ENCODE data around the gene NTSR1. TPM values are rescaled to one million over a fixed set of nuclear protein-coding genes. Genes with fewer than 3 reads are reported as not detected.

The NTSR1 gene
- total and polyA plus RNA-seq, 4 donors, result 1.3 to 6.1 (median 3.9) TPM

- no peak for DNase-seq (ENCODE audit: low read depth in 4 of 6, low spot score in 6 of 6)
- no peaks in the 10 kb centered on the region for H3K9me3 ChIP-seq (ENCODE audit: control insufficient read depth, insufficient read depth, low read length)
- H3K36me3 ChIP-seq (ENCODE audit: control insufficient read depth, insufficient read depth, low read length), result peaks cover 2% of the 10 kb centered on the region
- H3K4me1 ChIP-seq (ENCODE audit: control insufficient read depth, insufficient read depth, low read length), result peaks cover 16% of the 10 kb centered on the region
- 87% methylated on average over 9 of the region's 9 CpGs for WGBS (ENCODE audit: insufficient coverage)
- H3K27ac ChIP-seq (ENCODE audit: low read depth, low read length), result no peak overlapping the region
- H3K27me3 ChIP-seq (ENCODE audit: control insufficient read depth, insufficient read depth, low read length), result peaks cover 2% of the 10 kb centered on the region
- no peak overlapping the region for H3K4me3 ChIP-seq (ENCODE audit: low read depth, low read length)
These were observed 37.3 kb downstream of the NTSR1 start for GRCh38 chr20:62745952-62746288.

- WGBS (ENCODE audit: insufficient coverage), result no CpG with 5 or more reads among the region's 2 CpGs
- H3K36me3 ChIP-seq (ENCODE audit: control insufficient read depth, insufficient read depth, low read length), result peaks cover 2% of the 10 kb centered on the region
- peaks cover 5% of the 10 kb centered on the region for H3K4me1 ChIP-seq (ENCODE audit: control insufficient read depth, insufficient read depth, low read length)
- no peaks in the 10 kb centered on the region for H3K9me3 ChIP-seq (ENCODE audit: control insufficient read depth, insufficient read depth, low read length)
- H3K4me3 ChIP-seq (ENCODE audit: low read depth, low read length), result no peak overlapping the region
- DNase-seq (ENCODE audit: low read depth in 4 of 6, low spot score in 6 of 6), result no peak
- H3K27me3 ChIP-seq (ENCODE audit: control insufficient read depth, insufficient read depth, low read length), result no peaks in the 10 kb centered on the region
- no peak overlapping the region for H3K27ac ChIP-seq (ENCODE audit: low read depth, low read length)
These were observed 39.7 kb downstream of the NTSR1 start for GRCh38 chr20:62748311-62748710.

GRCh38 chr20:62749851-62750445, 41.3 kb downstream of the NTSR1 start:
- DNase-seq (ENCODE audit: low read depth in 4 of 6, low spot score in 6 of 6), result no peak
- WGBS (ENCODE audit: insufficient coverage), result 85% methylated on average over 22 of the region's 27 CpGs

GRCh38 chr20:62751551-62752150, 43.0 kb downstream of the NTSR1 start:
- Histone ChIP-seq H3K4me3 (ENCODE audit: low read depth, low read length) (no peak overlapping the region), H3K36me3 (ENCODE audit: control insufficient read depth, insufficient read depth, low read length) (peaks cover 3% of the 10 kb centered on the region), H3K27ac (ENCODE audit: low read depth, low read length) (no peak overlapping the region), H3K27me3 (ENCODE audit: control insufficient read depth, insufficient read depth, low read length) (no peaks in the 10 kb centered on the region), H3K9me3 (ENCODE audit: control insufficient read depth, insufficient read depth, low read length) (no peaks in the 10 kb centered on the region), H3K4me1 (ENCODE audit: control insufficient read depth, insufficient read depth, low read length) (no peaks in the 10 kb centered on the region)
- 82% methylated on average over 12 of the region's 14 CpGs for WGBS (ENCODE audit: insufficient coverage)
- no peak for DNase-seq (ENCODE audit: low read depth in 4 of 6, low spot score in 6 of 6)

More at GRCh38 chr20:62749851-62750445, 41.3 kb downstream of the NTSR1 start:
- no peak overlapping the region for H3K27ac ChIP-seq (ENCODE audit: low read depth, low read length)
- peaks cover 5% of the 10 kb centered on the region for H3K36me3 ChIP-seq (ENCODE audit: control insufficient read depth, insufficient read depth, low read length)
- peaks cover 1% of the 10 kb centered on the region for H3K4me1 ChIP-seq (ENCODE audit: control insufficient read depth, insufficient read depth, low read length)
- no peak overlapping the region for H3K4me3 ChIP-seq (ENCODE audit: low read depth, low read length)
- H3K9me3 ChIP-seq (ENCODE audit: control insufficient read depth, insufficient read depth, low read length), result no peaks in the 10 kb centered on the region
- no peaks in the 10 kb centered on the region for H3K27me3 ChIP-seq (ENCODE audit: control insufficient read depth, insufficient read depth, low read length)

GRCh38 chr20:62752181-62752670, 43.6 kb downstream of the NTSR1 start:
- no peak for DNase-seq (ENCODE audit: low read depth in 4 of 6, low spot score in 6 of 6)
- H3K4me3 ChIP-seq (ENCODE audit: low read depth, low read length), result no peak overlapping the region
- no peak overlapping the region for H3K27ac ChIP-seq (ENCODE audit: low read depth, low read length)
- no peaks in the 10 kb centered on the region for H3K9me3 ChIP-seq (ENCODE audit: control insufficient read depth, insufficient read depth, low read length)
- no peaks in the 10 kb centered on the region for H3K27me3 ChIP-seq (ENCODE audit: control insufficient read depth, insufficient read depth, low read length)
- no peaks in the 10 kb centered on the region for H3K4me1 ChIP-seq (ENCODE audit: control insufficient read depth, insufficient read depth, low read length)
- 53% methylated on average over 2 of the region's 22 CpGs for WGBS (ENCODE audit: insufficient coverage)
- H3K36me3 ChIP-seq (ENCODE audit: control insufficient read depth, insufficient read depth, low read length), result peaks cover 3% of the 10 kb centered on the region

GRCh38 chr20:62752671-62753501, 44.2 kb downstream of the NTSR1 start:
- 88% methylated on average over 27 of the region's 29 CpGs for WGBS (ENCODE audit: insufficient coverage)
- H3K36me3 ChIP-seq (ENCODE audit: control insufficient read depth, insufficient read depth, low read length), result peaks cover 3% of the 10 kb centered on the region
- H3K9me3 ChIP-seq (ENCODE audit: control insufficient read depth, insufficient read depth, low read length), result no peaks in the 10 kb centered on the region
- H3K4me3 ChIP-seq (ENCODE audit: low read depth, low read length), result no peak overlapping the region
- H3K27me3 ChIP-seq (ENCODE audit: control insufficient read depth, insufficient read depth, low read length), result no peaks in the 10 kb centered on the region
- DNase-seq (ENCODE audit: low read depth in 4 of 6, low spot score in 6 of 6), result no peak
- no peak overlapping the region for H3K27ac ChIP-seq (ENCODE audit: low read depth, low read length)
- no peaks in the 10 kb centered on the region for H3K4me1 ChIP-seq (ENCODE audit: control insufficient read depth, insufficient read depth, low read length)

GRCh38 chr20:62753626-62754025, 45.0 kb downstream of the NTSR1 start:
- no peak overlapping the region for H3K4me3 ChIP-seq (ENCODE audit: low read depth, low read length)
- no peak for DNase-seq (ENCODE audit: low read depth in 4 of 6, low spot score in 6 of 6)
- H3K27me3 ChIP-seq (ENCODE audit: control insufficient read depth, insufficient read depth, low read length), result no peaks in the 10 kb centered on the region
- 94% methylated on average over 11 of the region's 11 CpGs for WGBS (ENCODE audit: insufficient coverage)
- peaks cover 3% of the 10 kb centered on the region for H3K36me3 ChIP-seq (ENCODE audit: control insufficient read depth, insufficient read depth, low read length)
- H3K9me3 ChIP-seq (ENCODE audit: control insufficient read depth, insufficient read depth, low read length), result no peaks in the 10 kb centered on the region
- no peaks in the 10 kb centered on the region for H3K4me1 ChIP-seq (ENCODE audit: control insufficient read depth, insufficient read depth, low read length)
- H3K27ac ChIP-seq (ENCODE audit: low read depth, low read length), result no peak overlapping the region

GRCh38 chr20:62754122-62754990, 45.7 kb downstream of the NTSR1 start:
- DNase-seq (ENCODE audit: low read depth in 4 of 6, low spot score in 6 of 6), result no peak
- WGBS (ENCODE audit: insufficient coverage), result 89% methylated on average over 31 of the region's 31 CpGs
- Histone ChIP-seq H3K27ac (ENCODE audit: low read depth, low read length) (no peak overlapping the region), H3K27me3 (ENCODE audit: control insufficient read depth, insufficient read depth, low read length) (no peaks in the 10 kb centered on the region), H3K4me3 (ENCODE audit: low read depth, low read length) (no peak overlapping the region), H3K36me3 (ENCODE audit: control insufficient read depth, insufficient read depth, low read length) (peaks cover 3% of the 10 kb centered on the region), H3K9me3 (ENCODE audit: control insufficient read depth, insufficient read depth, low read length) (no peaks in the 10 kb centered on the region), H3K4me1 (ENCODE audit: control insufficient read depth, insufficient read depth, low read length) (no peaks in the 10 kb centered on the region)

GRCh38 chr20:62754991-62755356, 46.3 kb downstream of the NTSR1 start:
- Histone ChIP-seq H3K27me3 (ENCODE audit: control insufficient read depth, insufficient read depth, low read length) (no peaks in the 10 kb centered on the region), H3K4me3 (ENCODE audit: low read depth, low read length) (no peak overlapping the region), H3K36me3 (ENCODE audit: control insufficient read depth, insufficient read depth, low read length) (peaks cover 3% of the 10 kb centered on the region), H3K27ac (ENCODE audit: low read depth, low read length) (no peak overlapping the region), H3K9me3 (ENCODE audit: control insufficient read depth, insufficient read depth, low read length) (no peaks in the 10 kb centered on the region), H3K4me1 (ENCODE audit: control insufficient read depth, insufficient read depth, low read length) (no peaks in the 10 kb centered on the region)
- WGBS (ENCODE audit: insufficient coverage), result 75% methylated on average over 1 of the region's 1 CpG
- DNase-seq (ENCODE audit: low read depth in 4 of 6, low spot score in 6 of 6), result no peak

All from spinal cord (tissue), 10 donors.